ENCODE data around the gene RNF225.

Gene RNF225

DNA sequence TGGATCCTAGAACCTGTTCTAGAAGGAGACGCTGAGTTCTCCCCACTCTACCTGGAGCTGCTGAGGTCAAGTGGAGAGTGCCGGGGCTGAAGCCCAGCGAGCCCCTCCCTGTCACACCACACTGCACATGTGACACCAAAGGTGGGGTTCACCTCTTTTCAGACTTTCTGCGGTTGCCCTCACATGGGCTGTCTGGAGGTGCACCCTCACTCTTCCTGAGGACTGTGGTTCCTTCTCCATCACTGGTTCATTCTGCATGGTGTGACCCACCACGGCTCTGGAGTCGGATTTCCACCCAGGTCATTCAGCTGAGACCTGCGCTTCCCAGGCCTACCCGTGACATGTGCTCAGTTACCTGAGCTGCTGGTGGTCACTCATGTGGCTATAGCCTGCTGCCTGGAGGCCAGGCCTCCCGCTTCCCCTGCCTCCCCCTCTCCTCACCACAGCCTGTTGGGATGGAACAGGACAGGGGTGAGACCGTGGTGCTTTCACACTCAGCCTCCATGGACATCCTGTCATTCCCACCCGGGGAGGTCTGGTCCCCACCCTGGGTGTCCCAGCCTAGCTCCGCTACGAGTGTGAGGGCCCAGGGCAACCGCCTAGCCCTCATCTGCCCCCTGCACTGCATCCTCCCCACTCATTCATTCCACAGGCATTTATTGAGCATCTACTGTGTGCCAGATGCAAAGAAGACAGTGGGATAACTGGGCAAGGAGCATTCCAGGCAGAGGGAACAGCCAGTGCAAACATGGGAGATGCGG lies 41.6 kb upstream of the RNF225 start:
- H3K4me3 ChIP-seq (ENCODE audit: low read length): no peak overlapping the region
- H3K79me2 ChIP-seq (ENCODE audit: control insufficient read depth, low read length): peaks cover 11% of the 10 kb centered on the region
- no peaks in the 10 kb centered on the region for H3K9me2 ChIP-seq (replicated peaks; ENCODE audit: control insufficient read depth, low read length)
- TF ChIP-seq EZH2phosphoT487 (IDR thresholded peaks at IDR 0.05; ENCODE audit: borderline replicate concordance, low read length) (no peak), CTCF (IDR thresholded peaks at IDR 0.05; ENCODE audit: low read depth, low read length, poor library complexity, severe bottlenecking) (no peak)
- no peaks in the 10 kb centered on the region for H4K20me1 ChIP-seq (ENCODE audit: control insufficient read depth, insufficient read depth, low read depth, low read length)
- H3F3A ChIP-seq (ENCODE audit: control insufficient read depth, insufficient read depth): no peaks in the 10 kb centered on the region
- no peak overlapping the region for H3K4me2 ChIP-seq (ENCODE audit: low read length)
- no peak overlapping the region for H3K27ac ChIP-seq (ENCODE audit: low read depth, low read length)
- H3K4me1 ChIP-seq (ENCODE audit: control insufficient read depth, low read length): peaks cover 14% of the 10 kb centered on the region
- H3K9me3 ChIP-seq (ENCODE audit: control insufficient read depth, insufficient read depth, low read length): no peaks in the 10 kb centered on the region
- H3K27me3 ChIP-seq (ENCODE audit: control insufficient read depth, low read length): peaks cover 5% of the 10 kb centered on the region; the same call in 1 of the 2 replicates
- H3K36me3 ChIP-seq (ENCODE audit: control insufficient read depth, low read length): peaks cover 13% of the 10 kb centered on the region

DNA sequence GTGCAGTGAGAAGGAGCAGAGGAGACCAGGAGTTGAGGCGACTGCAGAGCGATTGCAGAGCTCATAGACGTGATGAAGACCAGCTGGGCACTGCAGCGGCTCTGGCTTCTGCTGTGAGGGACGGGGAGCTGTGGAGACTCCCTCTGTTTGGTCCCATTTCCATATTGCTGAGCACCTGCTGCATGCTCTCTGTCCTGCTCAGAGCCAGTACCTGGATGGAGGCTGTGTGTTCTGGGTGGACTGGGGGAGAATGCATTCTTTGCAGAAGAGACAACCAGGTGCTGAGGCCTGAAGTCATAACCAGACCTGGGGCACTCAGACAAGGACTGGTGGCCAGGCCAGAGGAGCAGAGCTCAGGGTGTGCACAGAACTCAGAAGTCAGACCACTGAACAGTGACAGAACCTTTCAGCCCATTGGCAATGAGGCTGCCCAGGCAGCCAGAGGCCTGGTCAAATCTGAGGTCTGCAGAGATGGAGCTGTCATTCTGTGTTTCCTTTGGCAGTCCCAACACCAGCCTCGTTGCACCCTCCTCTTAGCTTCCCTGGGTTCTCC lies 40.9 kb upstream of the RNF225 start:
- Histone ChIP-seq H3K9me3 (ENCODE audit: control insufficient read depth, insufficient read depth, low read length) (no peaks in the 10 kb centered on the region), H3K27me3 (ENCODE audit: control insufficient read depth, low read length) (peaks cover 5% of the 10 kb centered on the region; the same call in 1 of the 2 replicates), H3K4me1 (ENCODE audit: control insufficient read depth, low read length) (peaks cover 7% of the 10 kb centered on the region; the same call in 1 of the 2 replicates), H3F3A (ENCODE audit: control insufficient read depth, insufficient read depth) (no peaks in the 10 kb centered on the region), H3K4me2 (ENCODE audit: low read length) (no peak overlapping the region), H3K79me2 (ENCODE audit: control insufficient read depth, low read length) (peaks cover 5% of the 10 kb centered on the region; the same call in 1 of the 2 replicates), H3K9me2 (replicated peaks; ENCODE audit: control insufficient read depth, low read length) (no peaks in the 10 kb centered on the region), H3K36me3 (ENCODE audit: control insufficient read depth, low read length) (peaks cover 13% of the 10 kb centered on the region), H4K20me1 (ENCODE audit: control insufficient read depth, insufficient read depth, low read depth, low read length) (no peaks in the 10 kb centered on the region), H3K27ac (ENCODE audit: low read depth, low read length) (no peak overlapping the region), H3K4me3 (ENCODE audit: low read length) (no peak overlapping the region)
- TF ChIP-seq EZH2phosphoT487 (IDR thresholded peaks at IDR 0.05; ENCODE audit: borderline replicate concordance, low read length) (no peak), CTCF (IDR thresholded peaks at IDR 0.05; ENCODE audit: low read depth, low read length, poor library complexity, severe bottlenecking) (no peak)

DNA sequence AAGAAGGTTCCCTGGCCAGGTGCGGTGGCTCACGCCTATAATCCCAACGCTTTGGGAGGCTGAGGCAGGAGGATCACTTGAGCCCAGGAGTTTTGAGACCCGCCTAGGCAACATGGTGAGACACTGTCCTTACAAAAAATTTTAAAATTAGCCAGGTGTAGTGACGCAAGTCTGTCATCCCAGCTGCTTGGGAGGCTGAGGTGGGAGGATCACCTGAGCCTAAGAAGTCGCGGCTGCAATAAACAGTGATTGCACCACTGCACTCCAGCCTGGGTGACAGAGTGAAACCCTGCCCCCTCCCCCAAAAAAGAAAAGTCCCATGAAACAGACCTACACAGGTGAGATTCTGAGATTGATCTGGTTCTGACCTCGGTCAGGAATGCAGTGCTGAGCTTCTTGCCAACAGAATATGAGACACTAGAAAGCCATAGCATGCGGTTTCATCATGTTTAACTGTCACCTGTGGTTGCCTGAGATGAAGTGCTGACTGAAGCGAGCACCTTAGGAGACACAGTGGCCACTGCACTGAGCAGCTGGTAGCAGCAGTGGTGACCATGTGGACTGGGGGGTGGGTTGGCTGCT lies 40.1 kb upstream of the RNF225 start:
- H3K9me2 ChIP-seq (replicated peaks; ENCODE audit: control insufficient read depth, low read length): no peaks in the 10 kb centered on the region
- no peaks in the 10 kb centered on the region for H3K9me3 ChIP-seq (ENCODE audit: control insufficient read depth, insufficient read depth, low read length)
- H3F3A ChIP-seq (ENCODE audit: control insufficient read depth, insufficient read depth): peaks cover 5% of the 10 kb centered on the region; the same call in 1 of the 2 replicates
- TF ChIP-seq CTCF (IDR thresholded peaks at IDR 0.05; ENCODE audit: low read depth, low read length, poor library complexity, severe bottlenecking) (no peak), EZH2phosphoT487 (IDR thresholded peaks at IDR 0.05; ENCODE audit: borderline replicate concordance, low read length) (no peak)
- peaks cover 5% of the 10 kb centered on the region; the same call in 1 of the 2 replicates for H3K27me3 ChIP-seq (ENCODE audit: control insufficient read depth, low read length)
- no peaks in the 10 kb centered on the region for H3K79me2 ChIP-seq (ENCODE audit: control insufficient read depth, low read length)
- no peak overlapping the region for H3K4me2 ChIP-seq (ENCODE audit: low read length)
- H3K4me3 ChIP-seq (ENCODE audit: low read length): no peak overlapping the region
- H3K36me3 ChIP-seq (ENCODE audit: control insufficient read depth, low read length): peaks cover 9% of the 10 kb centered on the region
- H3K27ac ChIP-seq (ENCODE audit: low read depth, low read length): no peak overlapping the region
- peaks cover 7% of the 10 kb centered on the region; the same call in 1 of the 2 replicates for H3K4me1 ChIP-seq (ENCODE audit: control insufficient read depth, low read length)
- no peaks in the 10 kb centered on the region for H4K20me1 ChIP-seq (ENCODE audit: control insufficient read depth, insufficient read depth, low read depth, low read length)
